GM18526 (cell line): ENCODE measurements around the gene CCDC24.

Experiments used
- POLR2A ChIP-seq: IDR thresholded peaks from 3 replicates; pipeline ENCODE4 v1.6.1; 2011; ENCODE audit not compliant: insufficient read length; ENCODE audit errors: extremely low read depth

Gene CCDC24

GRCh38 chr1:43984855-43985254, 6.5 kb upstream of the CCDC24 start:
- no peak for TF ChIP-seq POLR2A

GRCh38 chr1:43985984-43986595, 5.3 kb upstream of the CCDC24 start:
- TF ChIP-seq POLR2A = no peak

- no peak for TF ChIP-seq POLR2A
These were observed 4.7 kb upstream of the CCDC24 start for GRCh38 chr1:43986712-43987111.

GRCh38 chr1:43987159-43987902, 4.1 kb upstream of the CCDC24 start:
- TF ChIP-seq POLR2A = no peak

- TF ChIP-seq POLR2A = no peak
These were observed 864 bp upstream of the CCDC24 start for GRCh38 chr1:43990271-43991199.

- no peak for TF ChIP-seq POLR2A
These were observed 261 bp upstream of the CCDC24 start for GRCh38 chr1:43991200-43991475.

GRCh38 chr1:43992232-43992995, 1.0 kb downstream of the CCDC24 start:
- no peak for TF ChIP-seq POLR2A

GRCh38 chr1:43993206-43993914, 2.0 kb downstream of the CCDC24 start:
- TF ChIP-seq POLR2A = no peak

GRCh38 chr1:43994071-43994470, 2.7 kb downstream of the CCDC24 start:
- no peak for TF ChIP-seq POLR2A

- no peak for TF ChIP-seq POLR2A
These were observed 3.7 kb downstream of the CCDC24 start for GRCh38 chr1:43994794-43995790.

GRCh38 chr1:43995984-43996732, 4.8 kb downstream of the CCDC24 start:
- no peak for TF ChIP-seq POLR2A

- TF ChIP-seq POLR2A = no peak
These were observed 5.3 kb downstream of the CCDC24 start for GRCh38 chr1:43996733-43997115.
